SU-DHL-6 (cell line): ENCODE results near the gene SLC39A9.
A peak's percentile ranks its signal among the peaks of the same experiment; 100 is the strongest.

Experiments
- H2AFZ ChIP-seq: fragments of 200-600 bp; sonication (generic); 2 replicates; pipeline ENCODE4 v1.6.1; 2014; ENCODE audit warnings: low read depth, mild to moderate bottlenecking, moderate library complexity, mixed read lengths, antibody characterized with exemption, low read length; ENCODE audit not compliant: severe bottlenecking
- H3F3A ChIP-seq: fragments of 200-600 bp; shearing (Covaris generic); 2 replicates; pipeline ENCODE4 v1.6.0; 2016; ENCODE audit warnings: antibody characterized with exemption, mild to moderate bottlenecking; ENCODE audit not compliant: insufficient read depth
- H3K27ac ChIP-seq: fragments of 200-600 bp; sonication (generic); 2 replicates; pipeline ENCODE4 v1.5.1; 2016; ENCODE audit warnings: low read depth, mild to moderate bottlenecking, low read length, moderate library complexity, mixed read lengths
- H3K27me3 ChIP-seq: fragments of 200-600 bp; sonication (generic), shearing (Covaris generic); 2 replicates; pipeline ENCODE4 v1.6.0; 2014; ENCODE audit warnings: mild to moderate bottlenecking, low read length
- H3K36me3 ChIP-seq: fragments of 200-600 bp; sonication (generic); 2 replicates; pipeline ENCODE4 v1.6.1; 2014; ENCODE audit warnings: mild to moderate bottlenecking, low read length, mixed read lengths
- H3K4me2 ChIP-seq: fragments of 300-600, 200-600 bp; shearing (Covaris generic), sonication (generic); 2 replicates; pipeline ENCODE4 v1.6.0; 2014; ENCODE audit warnings: low read length, low read depth, mild to moderate bottlenecking; ENCODE audit not compliant: poor library complexity, severe bottlenecking
- H3K4me3 ChIP-seq: fragments of 200-600 bp; sonication (generic); 2 replicates; pipeline ENCODE4 v1.5.1; 2014; ENCODE audit warnings: antibody characterized with exemption, low read length, mild to moderate bottlenecking, mixed read lengths; ENCODE audit not compliant: insufficient read depth, poor library complexity, severe bottlenecking
- H3K79me2 ChIP-seq: fragments of 200-600 bp; sonication (generic); 2 replicates; pipeline ENCODE4 v1.6.1; 2014; ENCODE audit warnings: mild to moderate bottlenecking, low read length, moderate library complexity; ENCODE audit not compliant: insufficient read depth
- H3K9ac ChIP-seq: fragments of 200-600 bp; sonication (generic); 2 replicates; pipeline ENCODE4 v1.7.0; 2014; ENCODE audit warnings: mild to moderate bottlenecking, low read length
- H3K9me2 ChIP-seq: fragments of 200-600 bp; sonication (generic); replicated peaks from 2 replicates; pipeline ENCODE4 v1.6.1; 2014; ENCODE audit warnings: low read length; ENCODE audit not compliant: insufficient read depth
- H3K9me3 ChIP-seq: fragments of 200-600 bp; sonication (generic); 2 replicates; pipeline ENCODE4 v1.6.1; 2014; ENCODE audit warnings: low read length, mixed read lengths; ENCODE audit not compliant: insufficient read depth
- H4K20me1 ChIP-seq: fragments of 200-600 bp; sonication (generic); 2 replicates; pipeline ENCODE4 v1.6.1; 2014; ENCODE audit warnings: low read depth, mild to moderate bottlenecking, antibody characterized with exemption, low read length, moderate library complexity, mixed read lengths
- CTCF ChIP-seq: fragments of 200-600 bp; sonication (generic); IDR thresholded peaks from one replicate; pipeline ENCODE4 v1.5.1; 2017; ENCODE audit warnings: antibody characterized with exemption, mild to moderate bottlenecking, low read length, moderate library complexity; ENCODE audit not compliant: insufficient read depth, poor library complexity, severe bottlenecking
- EZH2phosphoT487 ChIP-seq: fragments of 200-600 bp; sonication (generic), shearing (Covaris generic); conservative IDR thresholded peaks from 2 replicates; pipeline ENCODE4 v1.6.1; 2018; ENCODE audit warnings: mild to moderate bottlenecking, antibody characterized with exemption, low read length, moderate library complexity, mixed read lengths

Gene SLC39A9

DNA sequence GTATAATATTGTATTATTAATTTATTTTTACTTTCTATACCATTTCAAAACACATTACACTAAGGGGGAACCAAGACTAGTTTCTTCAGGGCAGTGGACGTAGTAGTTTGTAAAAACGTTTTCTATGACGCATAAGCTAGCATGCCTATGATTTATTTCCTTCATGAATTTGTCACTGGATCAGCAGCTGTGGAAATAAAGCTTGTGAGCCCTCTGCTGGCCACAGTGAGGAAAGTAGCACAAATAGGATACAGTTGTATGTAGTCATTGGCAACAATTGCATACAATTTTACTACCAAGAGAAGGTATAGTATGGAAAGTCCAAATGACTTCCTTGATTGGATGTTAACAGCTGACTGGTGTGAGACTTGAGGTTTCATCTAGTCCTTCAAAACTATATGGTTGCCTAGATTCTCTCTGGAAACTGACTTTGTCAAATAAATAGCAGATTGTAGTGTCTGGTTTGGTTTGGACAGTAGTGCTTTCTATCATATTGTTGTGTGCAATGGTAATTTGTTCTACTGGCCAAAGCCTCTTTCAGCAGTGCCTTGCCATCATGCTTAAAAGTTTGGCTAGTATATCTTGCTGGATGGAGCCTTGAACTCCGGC, 61.7 kb downstream of the SLC39A9 start:
- H3K4me3 ChIP-seq, result no peak overlapping the region
- H4K20me1 ChIP-seq, result no peaks in the 10 kb centered on the region
- TF ChIP-seq CTCF, result peak; percentile 69
- no peak for TF ChIP-seq EZH2phosphoT487
- no peaks in the 10 kb centered on the region for H3K27me3 ChIP-seq
- no peak overlapping the region for H3K9ac ChIP-seq
- H2AFZ ChIP-seq, result no peak overlapping the region
- H3K4me2 ChIP-seq, result no peak overlapping the region
- no peaks in the 10 kb centered on the region for H3F3A ChIP-seq
- H3K27ac ChIP-seq, result no peak overlapping the region
- no peaks in the 10 kb centered on the region for H3K9me2 ChIP-seq
- H3K9me3 ChIP-seq, result no peaks in the 10 kb centered on the region
- H3K79me2 ChIP-seq, result no peaks in the 10 kb centered on the region
- H3K36me3 ChIP-seq, result peaks cover 17% of the 10 kb centered on the region

DNA sequence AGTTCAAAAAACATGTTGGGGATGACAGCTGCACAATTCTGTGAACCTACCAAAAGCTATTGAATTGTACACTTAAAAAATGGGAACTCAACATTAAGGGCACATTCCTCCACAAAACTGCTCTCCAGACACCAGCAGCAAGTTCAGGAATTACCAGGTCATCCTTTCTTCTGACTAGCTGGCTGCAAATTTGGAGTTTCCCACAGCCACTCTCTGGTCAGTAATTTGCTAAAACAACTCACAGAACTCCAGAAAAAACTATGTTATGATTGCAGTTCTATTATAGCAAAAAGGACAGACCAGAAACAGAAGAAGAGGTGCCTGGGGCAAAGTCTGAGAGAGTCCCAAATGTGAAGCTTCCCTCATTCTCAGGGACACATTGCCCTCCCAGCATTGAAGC, 65.9 kb downstream of the SLC39A9 start:
- Histone ChIP-seq H2AFZ (no peak overlapping the region), H3K9me3 (no peaks in the 10 kb centered on the region), H3K79me2 (no peaks in the 10 kb centered on the region), H3K4me2 (no peak overlapping the region), H3K4me3 (no peak overlapping the region), H3K27me3 (no peaks in the 10 kb centered on the region), H3K27ac (no peak overlapping the region), H3K9me2 (no peaks in the 10 kb centered on the region), H4K20me1 (no peaks in the 10 kb centered on the region), H3K9ac (no peak overlapping the region), H3F3A (no peaks in the 10 kb centered on the region), H3K36me3 (peaks cover 5% of the 10 kb centered on the region; the same call in 1 of the 2 replicates)
- TF ChIP-seq EZH2phosphoT487 (no peak), CTCF (no peak)

DNA sequence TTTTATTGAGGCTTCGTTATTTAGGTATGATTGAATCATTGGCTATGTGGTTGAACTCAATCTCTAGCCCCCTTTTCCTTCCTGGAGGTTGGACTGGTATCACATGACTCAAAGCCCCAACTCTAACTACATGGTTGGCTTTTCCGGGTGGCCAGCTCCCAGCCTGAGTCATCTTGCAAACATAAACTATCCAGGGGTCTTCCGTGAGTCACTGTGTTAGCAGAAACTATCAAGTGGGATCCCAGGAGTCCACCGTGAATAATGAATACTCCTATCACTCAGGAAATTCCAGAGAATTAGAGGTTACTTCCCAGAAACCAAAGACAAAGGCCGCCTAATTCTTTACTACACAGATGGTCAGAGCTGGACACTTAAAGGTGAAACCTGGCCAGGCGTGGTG, 66.3 kb downstream of the SLC39A9 start:
- Histone ChIP-seq H3K9me2 (no peaks in the 10 kb centered on the region), H3K4me3 (no peak overlapping the region), H3K79me2 (no peaks in the 10 kb centered on the region), H3K36me3 (peaks cover 1% of the 10 kb centered on the region; the same call in 1 of the 2 replicates), H2AFZ (no peak overlapping the region), H3K27me3 (no peaks in the 10 kb centered on the region), H3K27ac (no peak overlapping the region), H3K9me3 (no peaks in the 10 kb centered on the region), H3K9ac (no peak overlapping the region), H3F3A (no peaks in the 10 kb centered on the region), H3K4me2 (no peak overlapping the region), H4K20me1 (no peaks in the 10 kb centered on the region)
- TF ChIP-seq CTCF (no peak), EZH2phosphoT487 (no peak)
